GM21717 (cell line): ENCODE data around the gene CAMK2B.

Experiments
- ATAC-seq: cut with Tn5 transposase; IDR thresholded peaks from one replicate; pipeline ENCODE4 v1.9.1; 2021; ENCODE audit warnings: mild to moderate bottlenecking, moderate library complexity; ENCODE audit not compliant: unreplicated experiment

CAMK2B gene

DNA sequence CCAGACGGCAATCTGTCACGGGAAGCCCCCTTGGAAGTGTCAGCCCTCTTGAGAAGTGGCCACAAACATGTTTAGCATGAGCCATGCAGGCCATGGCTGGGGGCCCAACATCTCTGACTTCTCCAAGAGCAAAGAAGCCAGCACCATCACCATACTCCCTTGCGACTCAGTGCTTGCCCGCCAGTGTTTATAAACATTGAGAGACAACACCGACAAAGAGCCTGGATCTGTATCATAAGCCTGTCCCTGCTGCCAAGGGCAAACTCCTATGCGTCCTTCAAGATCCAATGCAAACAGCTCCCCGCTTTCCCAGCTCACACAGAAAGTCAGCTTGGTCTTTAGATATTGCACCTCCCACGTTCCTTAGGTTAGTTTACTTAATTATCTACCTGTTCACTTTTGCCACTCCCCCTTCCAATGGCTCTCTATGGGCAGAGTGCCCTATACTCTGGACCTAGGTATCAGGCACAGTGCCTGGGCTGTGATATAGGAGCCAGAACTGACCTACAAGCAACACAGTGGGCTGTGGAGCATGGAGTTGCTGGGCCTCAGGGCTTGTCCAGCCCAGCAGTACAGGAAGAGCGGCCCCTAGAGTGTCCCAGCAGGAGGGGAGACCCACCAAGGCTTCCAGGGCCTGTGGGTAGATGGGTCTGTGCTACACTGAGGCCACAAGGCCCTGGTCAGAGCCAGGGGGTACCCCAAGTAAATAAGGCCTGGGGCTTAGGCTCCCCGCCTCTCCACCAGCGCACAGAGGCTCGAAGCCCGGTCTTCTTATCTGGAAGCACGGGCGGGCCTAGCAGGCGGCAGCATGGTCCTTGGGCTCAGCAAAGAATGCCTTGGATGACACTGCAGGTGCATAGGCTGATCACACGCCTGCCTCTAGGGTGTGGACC is 37.7 kb downstream of the CAMK2B start:
- ATAC-seq = no peak

DNA sequence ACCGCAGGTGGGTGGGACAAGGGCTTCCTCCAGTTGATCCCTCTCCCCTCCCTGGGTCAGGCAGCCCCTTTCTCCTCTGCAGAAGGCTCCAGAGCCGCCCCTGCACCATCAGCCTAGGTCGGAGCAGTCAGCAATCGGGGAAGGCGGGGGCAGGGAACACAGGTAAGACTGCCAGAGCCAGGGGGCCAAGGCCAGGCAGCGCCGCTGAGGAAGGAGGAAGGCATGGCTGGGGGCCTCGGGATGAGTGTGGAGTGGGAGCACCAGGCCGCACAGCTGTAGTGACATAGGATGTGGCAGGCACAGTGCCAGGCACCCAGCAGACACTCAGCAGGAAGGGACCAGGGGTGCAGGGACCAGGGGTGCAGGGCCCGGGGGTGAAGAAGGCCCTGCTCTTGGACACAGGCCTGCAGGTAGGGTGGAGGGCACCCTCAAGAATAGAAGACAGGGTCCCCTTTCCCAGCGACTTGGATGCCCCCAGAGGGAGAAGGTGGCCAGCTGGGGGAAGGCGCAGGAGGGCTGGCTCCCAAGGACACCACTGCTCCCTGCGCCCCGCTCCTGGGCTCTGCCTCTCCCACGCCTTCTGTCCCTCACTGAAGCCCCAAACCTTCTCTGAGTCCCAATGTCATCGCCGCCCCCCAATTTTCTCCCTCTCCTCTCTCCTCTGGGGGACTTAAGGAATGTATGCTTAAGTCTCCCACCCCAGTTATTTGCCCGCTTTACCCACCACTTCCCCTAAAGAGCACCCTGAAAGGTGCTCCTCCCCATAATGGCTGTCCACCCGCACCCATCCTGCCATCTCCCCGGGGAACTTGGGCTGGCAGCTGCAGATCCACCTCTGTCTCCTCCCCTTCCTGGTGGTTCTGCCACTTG is 38.5 kb downstream of the CAMK2B start:
- ATAC-seq = no peak

DNA sequence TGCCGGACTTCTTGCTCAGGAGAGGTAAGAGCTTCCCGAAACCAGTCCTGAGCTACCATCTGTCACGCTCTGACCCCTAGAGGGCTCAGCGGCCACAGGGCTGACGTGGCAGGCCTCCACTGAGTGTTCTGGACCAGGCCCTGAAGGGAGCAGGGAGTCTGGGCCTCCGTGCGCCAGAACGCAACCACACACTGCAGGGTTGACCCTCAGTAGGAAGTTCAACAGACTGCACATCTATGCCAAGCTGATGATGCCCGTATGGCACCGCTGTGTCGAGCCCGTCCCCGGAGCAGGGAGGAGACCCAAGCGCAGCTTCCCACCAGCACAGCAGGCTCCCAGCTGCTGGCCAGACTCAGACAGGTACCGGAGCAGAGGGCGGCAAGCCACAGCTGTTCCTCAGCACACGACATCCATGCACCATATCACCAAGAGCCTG is 39.2 kb downstream of the CAMK2B start:
- no peak for ATAC-seq

DNA sequence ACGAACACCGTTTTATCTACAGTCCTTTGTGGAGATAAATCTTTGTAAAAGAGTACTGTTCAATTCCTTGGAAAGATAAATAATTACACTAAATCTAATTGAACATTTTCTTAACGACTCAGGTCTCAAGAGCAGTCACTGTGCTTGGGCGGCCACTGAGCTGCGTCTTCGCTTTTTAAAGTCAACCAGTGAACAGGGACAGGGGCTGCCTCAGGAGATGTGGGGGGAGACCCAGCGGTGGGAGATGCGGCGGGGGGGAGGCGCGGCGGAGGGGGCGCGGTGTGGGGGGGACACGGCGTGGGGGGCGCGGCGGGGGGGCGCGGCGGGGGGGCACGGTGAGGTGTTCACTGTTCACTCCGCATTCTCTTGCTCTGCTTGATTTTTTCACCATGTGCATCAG is 39.8 kb downstream of the CAMK2B start:
- no peak for ATAC-seq

DNA sequence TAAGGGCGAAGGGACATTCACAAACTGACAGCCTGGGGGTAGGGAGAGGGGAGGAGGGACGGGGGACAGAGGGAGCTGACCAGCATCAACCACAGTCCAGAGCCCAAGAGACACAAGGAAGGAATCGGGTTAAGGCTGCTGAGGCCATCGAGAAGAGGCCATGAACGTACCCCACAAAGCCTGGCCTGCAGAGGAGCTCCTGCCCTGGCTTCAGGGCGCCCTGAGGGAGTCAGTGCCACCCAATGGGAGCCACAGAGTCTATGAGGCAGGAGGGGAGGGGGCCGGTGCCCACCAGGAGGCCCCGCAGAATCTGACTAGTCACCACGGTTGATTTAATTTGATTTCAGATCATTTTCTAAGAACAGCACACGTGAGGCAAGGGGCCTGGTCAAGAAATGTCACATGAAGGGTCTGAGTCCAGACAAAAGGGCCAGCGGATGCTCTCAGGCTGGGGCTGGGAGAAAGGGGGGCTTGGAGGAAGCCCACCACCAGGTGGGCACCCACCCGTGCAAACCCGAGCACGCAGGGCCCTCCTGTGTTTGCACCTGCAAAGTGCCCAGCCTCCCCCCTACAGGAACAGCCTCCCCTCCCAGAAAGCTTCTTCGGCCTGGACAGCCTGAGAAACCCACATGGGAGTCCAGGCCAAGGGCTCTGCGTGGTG is 40.4 kb downstream of the CAMK2B start:
- no peak for ATAC-seq

DNA sequence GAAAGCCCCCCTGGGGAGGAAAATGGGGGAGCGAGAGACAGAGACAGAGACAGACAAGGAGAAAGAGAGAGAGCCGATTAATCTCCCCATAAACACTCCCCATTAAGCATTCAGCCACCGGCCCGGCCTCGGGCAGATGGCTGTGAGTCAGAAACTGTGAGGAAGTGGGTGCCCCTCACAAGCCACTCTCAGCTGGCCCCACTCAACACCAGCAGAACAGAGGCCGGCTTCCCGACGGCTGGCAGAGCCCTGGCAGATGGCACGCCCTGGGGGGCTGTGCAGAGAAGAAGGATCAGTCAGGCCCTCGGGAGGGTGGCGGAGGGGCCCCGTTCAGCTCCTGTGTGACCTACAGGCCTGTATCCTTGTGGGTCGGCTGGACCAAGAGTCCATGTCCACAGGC is 41.2 kb downstream of the CAMK2B start:
- ATAC-seq = no peak

DNA sequence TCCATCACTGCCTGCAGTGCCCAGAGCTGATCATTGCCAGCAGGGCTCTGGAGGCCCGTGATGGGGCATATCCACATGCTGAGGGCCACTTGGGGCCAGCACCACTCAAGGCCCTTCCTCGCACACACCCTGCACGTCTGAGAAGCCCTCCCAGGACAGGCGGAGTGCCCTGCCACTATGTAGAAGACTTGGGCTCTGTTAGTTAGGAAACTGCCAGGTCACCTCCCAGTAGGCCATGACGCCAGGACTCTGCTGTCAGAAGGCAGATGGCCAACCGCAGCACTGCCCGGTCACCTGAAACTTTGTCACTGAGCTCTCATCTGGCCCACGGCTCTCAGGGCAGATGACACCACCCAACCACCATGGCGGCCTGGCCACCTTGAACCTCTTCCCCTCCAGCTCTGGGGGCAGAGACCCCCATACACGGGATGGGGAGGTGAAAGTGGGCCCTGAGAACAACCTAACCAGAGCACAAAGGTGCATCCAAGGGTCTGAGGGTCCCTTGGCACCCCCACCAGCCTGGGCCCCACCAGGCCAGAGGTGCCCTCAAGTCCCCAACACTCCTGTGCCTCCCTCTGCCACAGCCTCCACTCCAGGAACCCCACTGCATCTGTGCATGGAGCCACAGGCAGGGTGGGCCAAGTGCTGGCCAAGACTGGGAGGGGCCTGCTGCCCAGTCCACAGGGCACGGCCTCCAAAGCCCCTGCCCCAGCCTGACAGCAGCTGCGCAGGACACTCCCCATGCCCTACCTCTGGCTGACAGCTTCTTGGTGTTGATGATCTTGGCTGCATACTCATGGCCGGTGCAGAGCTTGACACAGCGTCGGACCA is 41.8 kb downstream of the CAMK2B start:
- no peak for ATAC-seq

DNA sequence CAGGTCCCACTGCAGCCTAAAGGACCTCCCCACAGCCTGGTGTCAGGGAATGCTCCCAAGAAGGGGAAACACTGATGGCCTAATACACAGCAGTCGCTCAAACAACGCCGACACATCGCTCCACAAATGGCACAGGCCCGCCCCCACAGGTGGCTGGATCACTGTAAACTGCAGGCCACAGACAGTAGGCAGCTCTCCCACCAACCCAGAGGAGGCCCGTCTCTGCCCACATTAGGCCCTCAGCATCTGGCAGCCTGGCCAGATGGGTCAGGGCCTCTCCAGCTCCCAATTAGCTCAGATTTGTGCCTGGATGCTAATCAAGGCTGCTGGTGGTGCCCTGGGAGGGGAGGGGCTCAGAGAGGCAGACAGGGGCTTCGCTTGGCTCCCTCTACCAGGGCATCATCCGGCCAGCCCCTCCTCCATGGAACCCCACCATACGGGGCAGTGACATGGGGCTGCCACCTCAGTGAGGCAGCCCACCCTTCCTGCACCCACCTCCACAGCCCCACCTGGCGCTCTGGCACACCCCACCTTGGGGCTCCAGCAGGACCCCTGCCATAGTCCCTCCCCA is 42.7 kb downstream of the CAMK2B start:
- ATAC-seq = no peak

DNA sequence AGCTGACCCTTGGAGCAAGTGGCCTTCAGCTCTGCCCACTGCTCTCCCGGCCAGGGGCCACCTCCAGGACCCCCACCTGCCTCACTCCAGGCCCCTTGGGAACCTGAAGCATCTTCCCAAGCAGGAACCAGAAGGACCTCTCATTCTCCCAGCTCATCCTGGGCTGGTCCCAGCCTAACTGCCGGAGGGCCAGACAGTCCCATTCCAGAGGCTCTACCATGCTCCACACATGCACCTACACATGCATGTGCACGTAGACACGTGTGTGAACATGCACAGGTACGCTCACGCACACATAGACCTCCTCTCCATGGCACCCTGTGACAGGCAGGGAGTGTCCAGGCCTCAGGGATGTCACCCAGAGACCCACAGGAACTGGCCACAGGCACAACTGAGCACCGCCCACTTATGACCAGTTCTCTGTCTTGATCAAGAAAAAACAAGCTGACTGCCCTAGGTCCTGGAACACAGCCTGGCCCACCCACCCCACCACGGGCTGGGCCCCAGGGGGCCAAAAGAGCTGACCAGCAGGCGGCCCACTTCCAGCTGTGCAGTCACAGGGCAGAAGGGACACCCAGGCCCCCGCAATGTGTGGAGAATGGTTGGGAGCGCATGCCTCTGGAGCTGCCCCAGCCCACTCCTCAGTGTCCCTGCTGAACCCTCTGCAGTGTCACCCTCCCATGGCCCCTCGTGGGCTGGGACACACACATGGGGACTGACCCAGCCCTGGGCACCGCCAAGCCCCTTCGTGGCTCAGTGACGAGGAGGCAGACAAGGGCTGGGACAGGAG is 43.4 kb downstream of the CAMK2B start:
- ATAC-seq = no peak

DNA sequence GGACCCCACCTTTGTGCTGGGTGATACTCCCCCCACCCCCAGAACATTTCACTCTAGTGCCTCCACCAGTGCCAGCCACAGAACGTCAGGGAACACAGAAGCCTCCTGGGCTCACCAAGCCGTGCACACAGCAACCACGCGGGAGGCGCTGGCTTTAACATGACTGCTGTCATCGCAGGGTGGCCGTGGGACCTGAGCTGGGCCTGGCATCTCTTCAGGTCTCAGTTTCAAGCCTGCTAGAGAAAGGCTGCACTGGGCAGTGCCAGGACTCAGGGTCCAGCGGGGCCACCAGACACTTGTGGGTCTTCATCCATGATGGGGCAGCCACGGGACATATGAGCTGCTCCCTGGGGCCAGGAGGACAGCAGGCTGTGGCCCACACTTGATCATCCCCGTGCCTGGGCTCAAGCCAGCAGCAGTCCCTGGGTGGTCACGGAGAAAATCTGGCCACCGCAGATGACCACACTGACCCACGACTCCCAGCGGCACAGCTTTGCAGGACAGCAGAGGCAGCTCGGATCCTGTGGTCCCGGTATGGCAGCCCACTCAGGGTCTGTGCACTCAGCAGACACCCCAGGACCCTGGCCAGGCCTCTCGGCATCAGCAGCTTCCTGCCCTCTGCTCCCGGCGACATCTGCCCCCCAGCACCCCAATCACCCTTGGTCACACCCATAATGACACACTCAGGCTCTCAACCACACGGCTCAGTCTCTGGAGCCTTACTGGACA is 44.2 kb downstream of the CAMK2B start:
- no peak for ATAC-seq

DNA sequence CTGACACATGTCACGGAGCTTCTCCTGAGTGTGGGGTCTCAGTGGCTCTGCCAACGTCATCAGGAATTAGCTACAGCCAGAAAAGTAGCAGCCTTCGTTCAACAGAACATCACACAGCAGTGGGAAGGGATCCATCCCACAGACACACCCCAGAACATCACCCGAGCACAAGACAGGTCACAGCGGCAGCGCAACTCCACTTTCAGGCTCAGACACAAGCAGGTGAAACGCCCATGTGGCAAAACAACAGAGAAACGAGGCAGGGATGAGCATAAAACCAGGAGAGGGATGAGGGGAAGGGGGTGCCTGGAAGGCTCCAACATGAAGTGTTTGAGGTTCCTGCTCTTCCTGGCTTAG is 44.8 kb downstream of the CAMK2B start:
- no peak for ATAC-seq

DNA sequence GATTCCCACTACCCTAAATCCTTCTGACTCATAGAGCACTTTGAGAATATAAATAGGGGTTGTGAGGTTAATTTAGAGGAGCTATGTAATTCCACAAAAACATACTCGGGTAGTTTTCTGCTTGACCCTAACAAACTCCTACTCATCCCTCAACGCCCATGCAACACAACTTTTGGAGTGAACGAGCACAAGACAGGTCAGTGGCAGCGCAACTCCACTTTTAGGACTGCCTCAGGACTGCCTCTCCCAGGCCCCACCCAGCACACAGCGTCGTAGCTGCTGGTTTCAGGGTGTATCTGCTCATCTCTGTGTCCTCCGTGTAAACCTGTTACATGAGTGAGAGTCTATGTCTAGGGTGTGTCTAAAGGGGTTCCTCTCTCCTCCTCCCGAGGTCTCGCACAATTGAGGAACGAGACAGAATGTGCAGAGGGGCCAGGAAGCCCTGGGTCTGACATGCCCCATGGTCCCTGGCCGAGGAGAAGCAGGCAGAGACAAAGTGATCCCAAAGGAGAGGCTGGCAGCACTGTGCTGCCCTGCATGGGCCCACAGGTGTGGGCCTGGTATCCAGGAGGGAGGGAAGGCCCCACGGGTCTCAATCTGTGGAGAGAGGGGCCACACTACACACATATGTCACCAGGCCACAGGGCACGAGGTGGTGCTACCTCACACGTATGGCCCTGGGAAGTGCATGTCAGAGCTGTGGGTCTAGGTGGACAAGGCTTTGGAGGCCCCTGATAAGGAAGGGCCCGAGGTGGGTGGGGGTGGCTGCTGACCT is 45.5 kb downstream of the CAMK2B start:
- ATAC-seq = no peak

DNA sequence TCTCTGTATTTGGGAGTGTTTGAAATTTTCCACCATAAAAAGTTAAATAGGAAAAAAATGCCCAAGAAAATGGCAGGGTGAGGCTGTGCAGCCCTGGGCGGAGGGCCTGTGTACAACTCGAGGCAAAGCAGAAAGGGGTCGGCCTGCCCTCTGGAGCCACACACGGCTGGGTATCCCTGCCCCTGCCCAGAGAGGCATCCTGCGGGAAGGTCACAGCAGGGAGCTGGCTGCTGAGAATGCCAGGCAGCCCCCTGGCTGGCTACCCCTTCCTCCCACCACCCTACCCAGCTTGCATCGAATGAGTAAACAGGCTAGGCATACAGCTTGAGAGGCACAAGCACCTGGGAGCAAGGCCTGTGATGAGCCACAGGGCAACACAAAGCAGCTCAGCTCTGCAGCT is 46.1 kb downstream of the CAMK2B start:
- ATAC-seq = no peak

DNA sequence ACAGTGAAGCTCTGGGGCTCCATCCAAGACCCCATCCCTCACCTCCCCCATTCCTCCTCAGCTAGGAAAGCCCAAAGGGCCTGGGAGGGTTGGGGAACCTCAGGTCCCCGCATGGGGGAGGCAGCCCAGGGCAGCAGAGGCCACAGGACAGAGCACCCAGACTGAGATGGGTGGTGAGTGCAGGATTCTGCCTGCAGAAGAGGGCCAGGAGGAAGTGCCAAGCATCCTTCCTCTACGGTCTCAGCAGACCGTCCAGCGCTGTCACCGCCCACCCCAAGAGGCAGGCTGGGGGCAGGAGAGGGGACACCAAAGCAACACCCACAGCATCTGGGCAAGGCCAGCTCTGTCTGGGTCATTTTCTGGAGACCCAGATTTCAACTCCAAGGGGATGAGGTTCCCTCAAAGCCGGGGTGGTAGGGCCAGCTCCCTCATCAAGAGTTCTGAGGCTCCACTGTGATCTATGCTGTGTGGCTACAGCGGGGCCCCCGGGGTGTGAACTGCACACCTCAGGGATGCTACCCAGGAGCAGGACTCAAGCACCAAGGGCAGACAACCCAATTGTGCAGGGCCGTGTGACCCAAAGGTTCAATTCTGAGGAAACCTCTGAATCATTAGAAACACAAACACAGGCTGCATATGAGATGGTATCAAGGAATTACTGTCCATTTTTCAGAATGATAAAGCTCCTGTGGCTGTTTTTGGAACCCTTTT is 46.8 kb downstream of the CAMK2B start:
- no peak for ATAC-seq

DNA sequence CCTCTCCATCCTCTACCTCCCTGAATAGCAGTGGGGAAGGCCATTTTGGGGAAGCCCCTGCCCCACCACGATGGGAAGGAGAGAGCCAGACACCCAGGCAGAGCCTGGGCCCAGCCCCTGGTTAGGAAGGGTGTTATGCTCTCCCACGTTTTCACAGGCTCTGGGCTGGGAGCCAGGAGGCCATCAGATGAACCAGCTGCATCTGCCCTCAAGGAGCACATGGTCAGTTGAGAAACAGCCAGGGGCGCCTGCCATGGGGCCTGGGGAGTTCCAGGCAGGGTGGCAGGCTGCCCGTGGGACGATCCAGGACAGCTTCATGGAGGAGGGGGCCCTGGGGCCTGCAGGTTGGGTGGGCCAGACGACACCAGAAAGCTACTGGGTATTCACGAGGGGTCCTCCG is 47.5 kb downstream of the CAMK2B start:
- ATAC-seq = no peak

DNA sequence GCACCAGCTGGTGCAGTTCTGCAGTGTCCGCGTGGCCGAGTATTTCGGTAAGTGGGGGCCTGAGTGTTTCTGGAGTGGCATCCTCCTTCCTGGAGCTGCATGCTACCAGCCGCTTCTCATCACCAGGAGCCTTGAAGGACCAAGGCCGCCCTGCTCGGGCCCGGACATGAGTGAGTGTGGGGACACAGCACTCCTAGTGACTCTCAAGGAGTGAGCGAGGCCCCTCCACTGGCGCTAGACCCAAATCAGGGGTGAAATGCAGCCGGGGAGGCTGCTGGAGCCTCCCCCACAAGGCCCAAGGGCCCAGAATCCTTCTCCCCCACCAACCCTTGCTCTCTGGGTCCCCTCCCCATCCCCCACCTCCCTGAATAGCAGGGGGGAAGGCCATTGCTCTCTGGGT is 48.0 kb downstream of the CAMK2B start:
- ATAC-seq = no peak

DNA sequence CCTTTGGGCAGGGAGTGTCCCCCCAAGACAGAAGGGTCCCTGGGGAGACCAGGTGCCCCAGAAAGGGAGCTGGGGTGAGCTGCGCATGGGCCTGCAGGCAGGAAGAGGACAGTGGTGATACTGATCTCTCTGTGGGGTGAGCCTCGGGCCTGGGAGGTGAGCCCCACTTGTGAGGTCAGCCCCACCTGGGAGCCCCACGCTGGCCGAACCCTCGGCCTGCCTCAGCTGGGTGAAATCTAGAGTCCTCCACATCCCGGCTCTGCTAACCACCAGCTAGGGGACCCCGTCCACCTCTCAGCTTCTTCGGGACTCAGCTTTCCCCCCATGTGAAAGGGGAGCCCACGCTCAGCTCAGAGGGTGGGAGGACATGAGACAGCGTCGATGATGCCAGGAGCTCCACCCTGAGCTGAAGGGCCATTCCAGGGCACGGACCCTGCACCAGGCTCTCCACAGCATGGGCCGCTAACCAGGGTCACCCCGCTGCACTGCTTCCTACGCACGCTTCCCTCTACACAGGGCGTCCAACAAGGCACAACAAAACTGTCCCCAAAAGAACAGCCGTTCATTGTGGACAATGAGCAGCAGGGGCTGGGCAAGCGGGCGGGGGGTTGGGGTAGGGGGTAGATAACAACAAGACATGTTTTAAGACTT is 48.7 kb downstream of the CAMK2B start:
- no peak for ATAC-seq
